ENCODE data around the gene PGPEP1. TPM values are rescaled to one million over a fixed set of nuclear protein-coding genes. Genes with fewer than 3 reads are reported as not detected.
"Not testable (repeated sequence)": the region's sequence is repeated elsewhere in the genome, so short reads cannot be mapped to it uniquely, and the experiment has no call there.

PGPEP1 gene
- total RNA-seq, 4 donors from 2014 or later, result 0.83 to 10.1 (median 5.3) TPM

GRCh38 chr19:18322759-18323460, 17.5 kb upstream of the PGPEP1 start, which contains the start of gene LSM4:
LSM4 (minus strand) TSS chr19:18323076; CDS start chr19:18323020, 56 bp downstream.
- intact Hi-C loops (cut with DNase I), result loop anchor here (2.0 kb wide), 1 partner anchor 42 kb away; the partner anchor contains the start of gene JUND
- H3K27ac ChIP-seq, result peak within 1 kb of the TSS; percentile 88 to 97 (median 94)
- H3K36me3 ChIP-seq, result no peaks in the 10 kb centered on the region
- peak within 1 kb of the TSS; percentile 56 to 85 (median 68) for H3K4me3 ChIP-seq
- peak; percentile 94 for DNase-seq
- 1% methylated on average over 39 of the region's 75 CpGs for WGBS, 2 donors
- no peaks in the 10 kb centered on the region for H3K9me3 ChIP-seq
- peak in 3 of 6 experiments; percentile 13 to 49 (median 41) for TF ChIP-seq CTCF (IDR thresholded peaks at IDR 0.05)
- peak in 3 of 4 donors; percentile 4 to 94 (median 78) for TF ChIP-seq POLR2A (IDR thresholded peaks at IDR 0.05)
- no peaks in the 10 kb centered on the region for H3K27me3 ChIP-seq
- peaks cover 35 to 62% (median 50%) of the 10 kb centered on the region in 3 donors for H3K4me1 ChIP-seq

DNA sequence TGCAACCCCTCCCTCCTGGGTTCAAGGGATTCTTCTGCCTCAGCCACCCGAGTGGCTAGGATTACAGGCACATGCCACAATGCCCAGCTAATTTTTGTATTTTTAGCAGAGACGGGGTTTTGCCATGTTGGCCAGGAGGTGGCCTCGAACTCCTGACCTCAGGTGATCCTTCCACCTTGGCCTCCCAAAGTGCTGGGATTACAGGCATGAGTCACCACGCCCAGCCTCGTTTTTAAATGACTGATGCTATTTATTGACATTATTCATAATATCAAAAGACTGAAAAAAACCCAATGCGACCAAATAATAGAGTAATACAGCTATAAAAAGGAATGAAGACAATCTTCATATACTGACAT, 16.0 kb upstream of the PGPEP1 start:
- H3K36me3 ChIP-seq; DNase-seq; intact Hi-C loops (cut with DNase I); H3K9me3 ChIP-seq; H3K4me3 ChIP-seq; H3K27me3 ChIP-seq: not testable (repeated sequence)
- 28 to 46% methylated on average over 6 of the region's 6 CpGs for WGBS, 2 donors
- Histone ChIP-seq H3K27ac (peak overlapping the region in 3 of 4 donors; percentile 88 to 97 (median 92)), H3K4me1 (peaks cover 28 to 61% (median 51%) of the 10 kb centered on the region in 3 donors)

DNA sequence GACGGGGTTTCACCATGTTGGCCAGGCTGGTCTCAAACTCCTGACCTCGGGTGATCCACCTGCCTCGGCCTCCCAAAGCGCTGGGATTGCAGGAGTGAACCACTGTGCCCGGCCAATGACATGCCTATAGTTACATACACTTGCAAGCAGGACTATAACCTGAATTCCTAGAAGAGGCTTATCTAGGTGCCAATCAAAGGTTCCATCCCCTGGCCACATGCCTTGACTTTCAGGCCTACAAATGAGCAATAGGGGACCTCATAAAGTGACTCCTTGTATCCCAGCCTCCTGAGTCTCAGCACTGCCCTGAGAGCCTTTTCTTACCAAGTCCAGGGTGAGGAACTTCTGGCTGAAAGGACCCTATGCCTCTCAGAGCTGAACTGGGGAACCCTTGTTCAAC, 13.6 kb upstream of the PGPEP1 start:
- TF ChIP-seq CTCF (IDR thresholded peaks at IDR 0.05), result no peak
- no peak for TF ChIP-seq POLR2A (IDR thresholded peaks at IDR 0.05)
- H3K9me3 ChIP-seq, result no peaks in the 10 kb centered on the region
- H3K27ac ChIP-seq, result no peak overlapping the region
- no peak overlapping the region for H3K4me3 ChIP-seq
- peaks cover 21 to 39% (median 29%) of the 10 kb centered on the region in 3 donors for H3K4me1 ChIP-seq
- H3K36me3 ChIP-seq, result no peaks in the 10 kb centered on the region
- DNase-seq, result no peak
- intact Hi-C loops (cut with DNase I), result no loop called here
- WGBS, 2 donors, result 80 to 90% methylated on average over 1 to 2 of the region's 5 CpGs
- no peaks in the 10 kb centered on the region for H3K27me3 ChIP-seq

DNA sequence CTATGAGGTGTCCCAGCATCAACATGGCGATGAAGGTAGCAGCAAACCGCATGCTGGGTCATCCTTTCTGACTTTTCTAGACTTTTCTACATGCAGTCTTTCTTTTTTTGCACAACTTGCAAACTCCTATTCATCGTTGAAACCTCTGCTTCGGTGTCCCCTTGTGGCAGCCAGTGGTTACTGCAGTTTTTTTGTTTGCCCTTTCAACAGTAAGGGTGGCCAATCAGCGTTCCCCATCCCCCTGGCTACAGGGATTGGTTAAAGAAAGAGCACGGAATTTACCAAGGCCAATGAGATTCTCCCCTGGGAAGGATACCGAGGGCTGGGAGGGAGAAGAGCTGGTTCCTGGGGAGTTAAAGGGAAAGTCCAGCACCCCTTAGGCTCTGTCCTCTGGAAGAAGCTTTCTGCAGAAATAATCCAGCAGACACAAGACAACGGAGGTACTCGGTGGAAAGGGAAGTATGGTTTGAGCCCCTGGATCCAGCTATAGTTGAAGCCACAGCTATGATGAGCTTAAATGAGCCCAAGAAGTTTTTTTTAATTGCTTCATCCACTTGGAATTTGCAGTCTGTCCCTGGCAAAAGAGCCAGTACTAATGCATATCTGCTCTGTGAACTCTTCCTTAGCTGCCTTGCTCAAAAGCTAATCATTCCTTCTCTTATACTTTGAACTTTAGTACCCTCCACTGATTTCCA, 11.9 kb upstream of the PGPEP1 start:
- TF ChIP-seq POLR2A (IDR thresholded peaks at IDR 0.05), result peak in 1 of 4 donors; percentile 30
- peak; percentile 93 to 99 (median 98) for TF ChIP-seq CTCF (IDR thresholded peaks at IDR 0.05)
- Histone ChIP-seq H3K27ac (peak overlapping the region in 3 of 4 donors; percentile 57 to 66 (median 61)), H3K27me3 (no peaks in the 10 kb centered on the region), H3K4me1 (peaks cover 14 to 26% (median 19%) of the 10 kb centered on the region in 3 donors), H3K4me3 (peak overlapping the region in 3 of 4 donors; percentile 11 to 58 (median 23)), H3K36me3 (no peaks in the 10 kb centered on the region), H3K9me3 (no peaks in the 10 kb centered on the region)
- intact Hi-C loops (cut with DNase I), result no loop called here
- 1 to 4% methylated on average over 6 to 9 of the region's 9 CpGs for WGBS, 2 donors
- peak; percentile 58 for DNase-seq

DNA sequence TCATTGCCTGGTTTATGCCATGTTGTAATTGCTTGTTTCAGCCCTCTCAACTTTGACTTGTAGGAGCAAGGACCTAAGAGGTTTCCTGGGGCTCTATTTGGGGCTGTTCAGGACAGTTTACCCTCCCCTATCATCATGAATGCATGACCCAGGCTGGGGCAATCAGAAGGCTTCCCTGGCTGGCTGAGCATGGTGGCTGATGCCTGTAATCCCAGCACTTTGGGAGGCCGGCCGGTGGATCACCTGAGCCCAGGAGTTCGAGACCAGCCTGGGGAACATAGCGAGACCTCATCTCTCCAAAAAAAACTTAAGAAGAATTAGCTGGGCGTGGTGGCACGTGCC, 11.4 kb upstream of the PGPEP1 start:
- Histone ChIP-seq H3K9me3 (no peaks in the 10 kb centered on the region), H3K36me3 (no peaks in the 10 kb centered on the region), H3K4me3 (peak overlapping the region in 3 of 4 donors; percentile 11 to 58 (median 23)), H3K27me3 (no peaks in the 10 kb centered on the region), H3K4me1 (peaks cover 10 to 21% (median 14%) of the 10 kb centered on the region in 3 donors), H3K27ac (peak overlapping the region; percentile 17 to 66 (median 59))
- WGBS, 2 donors, result 52 to 83% methylated on average over 2 to 3 of the region's 6 CpGs
- intact Hi-C loops (cut with DNase I), result no loop called here
- TF ChIP-seq CTCF (IDR thresholded peaks at IDR 0.05) (no peak), POLR2A (IDR thresholded peaks at IDR 0.05) (no peak)
- no peak for DNase-seq

All from esophagus squamous epithelium (tissue), 5 donors.